GM12878 (cell line): ENCODE results near the gene CCDC15. TPM values are rescaled to one million over a fixed set of nuclear protein-coding genes. Genes with fewer than 3 reads are reported as not detected.

ENCODE experiments used
- ATAC-seq: fragments of 200-7000 bp; cut with Tn5 transposase; 3 replicates; pipeline ENCODE4 v1.9.1; 2020; ENCODE audit warnings: mild to moderate bottlenecking, moderate library complexity
- BruUV-seq: library from RNA; stranded (reverse); fragments of 400-500 nt; replicated peaks from 2 replicates; lab custom pipeline; 2021; lab: Mats Ljungman, UMichigan
- CTCF ChIA-PET: fragments of 300-600 bp; sonication (Branson Sonifier 250); formaldehyde crosslinking; extraction: SDS; loops from one replicate; lab custom pipeline; 2021; ENCODE audit warnings: inconsistent platforms; lab: Yijun Ruan, JAX
- POLR2A ChIA-PET: fragments of 350-600 bp; formaldehyde crosslinking; extraction: SDS; loops from one replicate; lab custom pipeline; 2021; ENCODE audit warnings: inconsistent platforms; lab: Charles Lee
- RAD21 ChIA-PET: fragments of 300-600 bp; sonication (Branson Sonifier 250); formaldehyde crosslinking; loops from one replicate; lab custom pipeline; 2023; ENCODE audit warnings: antibody characterized with exemption; ENCODE audit not compliant: unreplicated experiment; lab: Charles Lee
- SMC1A ChIA-PET: fragments of 300-600 bp; sonication (Branson Sonifier 250); formaldehyde crosslinking; loops from one replicate; lab custom pipeline; 2023; ENCODE audit not compliant: unreplicated experiment, uncharacterized antibody; lab: Charles Lee
- DNase-seq: peaks from one replicate; pipeline ENCODE4 v3.0.0-alpha.2; 2011; ENCODE audit warnings: low read depth, low spot score
- FAIRE-seq: peaks from 3 replicates; lab custom pipeline; 2011; peaks lifted over from hg19 to GRCh38; lab: Jason Lieb, UNC
- H2AFZ ChIP-seq: 2 replicates; pipeline ENCODE4 v1.6.0; 2011; ENCODE audit warnings: low read depth, low read length, control low read depth; ENCODE audit not compliant: control insufficient read depth
- H3K27ac ChIP-seq: 2 replicates; pipeline ENCODE4 v1.5.1; 2011; ENCODE audit warnings: control low read depth; ENCODE audit not compliant: control insufficient read depth, insufficient read depth
- H3K27me3 ChIP-seq, 2 experiments: replicated peaks in 1 of 2; 2 replicates each; pipeline versions ENCODE4 v1.6.0 to v1.6.1; 2011; ENCODE audit warnings: low read length in 1 of 2; ENCODE audit not compliant: control insufficient read depth in 2 of 2, insufficient read depth in 2 of 2
- H3K36me3 ChIP-seq, 2 experiments: 2 replicates each; pipeline ENCODE4 v1.5.1; 2011; ENCODE audit warnings: low read length in 1 of 2; ENCODE audit not compliant: control insufficient read depth in 2 of 2, insufficient read depth in 2 of 2
- H3K4me1 ChIP-seq: 2 replicates; pipeline ENCODE4 v1.6.1; 2011; ENCODE audit warnings: mild to moderate bottlenecking, low read length, moderate library complexity, mixed read lengths; ENCODE audit not compliant: control insufficient read depth, insufficient read depth
- H3K4me2 ChIP-seq: 2 replicates; pipeline ENCODE4 v1.6.0; 2011; ENCODE audit warnings: control low read depth; ENCODE audit not compliant: control insufficient read depth, insufficient read depth
- H3K4me3 ChIP-seq: fragments of 200-600 bp; sonication (generic); 2 replicates; pipeline ENCODE4 v1.5.1; 2016
- H3K79me2 ChIP-seq: 2 replicates; pipeline ENCODE4 v1.6.0; 2011; ENCODE audit warnings: low read length; ENCODE audit not compliant: control insufficient read depth, insufficient read depth
- H3K9ac ChIP-seq: 2 replicates; pipeline ENCODE4 v1.8.0; 2011; ENCODE audit warnings: low read length, control low read depth, mixed read lengths; ENCODE audit not compliant: control insufficient read depth, insufficient read depth
- H3K9me3 ChIP-seq: replicated peaks from 3 replicates; pipeline ENCODE4 v1.5.1; 2011; ENCODE audit warnings: mild to moderate bottlenecking, low read length; ENCODE audit not compliant: control insufficient read depth, insufficient read depth
- H4K20me1 ChIP-seq: 2 replicates; pipeline ENCODE4 v1.6.0; 2011; ENCODE audit not compliant: control insufficient read depth, insufficient read depth
- ATF7 ChIP-seq: fragments of 450-650 bp; IDR thresholded peaks from 2 replicates; pipeline ENCODE4 v1.6.1; 2016; ENCODE audit warnings: low read depth, mild to moderate bottlenecking
- BHLHE40 ChIP-seq, 2 experiments: fragments of 450-650 bp in 1 of 2; IDR thresholded peaks; 2 replicates each; pipeline ENCODE4 v1.6.1; 2011 to 2017; ENCODE audit warnings: low read depth in 2 of 2, borderline replicate concordance in 1 of 2, improper control_type of control experiment in 1 of 2, low read length in 1 of 2, mild to moderate bottlenecking in 1 of 2
- TCF7 ChIP-seq: IDR thresholded peaks from 2 replicates; pipeline ENCODE4 v1.6.1; 2014; ENCODE audit warnings: antibody characterized with exemption, borderline replicate concordance
- ZZZ3 ChIP-seq: IDR thresholded peaks from 2 replicates; pipeline ENCODE4 v1.6.1; 2011; ENCODE audit warnings: low read depth; ENCODE audit not compliant: control insufficient read depth, insufficient read length
- WGBS: methylation state at CpG from one replicate; pipeline ENCODE4 v1.1.6; 2016; ENCODE audit warnings: low lambda C conversion rate; ENCODE audit not compliant: insufficient replicate concordance, insufficient coverage; ENCODE audit errors: missing lambda C conversion rate; 5-methylcytosine and 5-hydroxymethylcytosine counted together
- in situ Hi-C: fragments of 300-500 bp; cut with MboI; formaldehyde crosslinking; loops from 9 replicates; pipeline ENCODE4 v1.14.3; 2018; ENCODE audit warnings: mixed read lengths
- intact Hi-C: fragments of 100-400 bp; cut with micrococcal nuclease; formaldehyde crosslinking; loops from one replicate; pipeline ENCODE4 v1.14.2; 2022; ENCODE audit not compliant: unreplicated experiment
- polyA plus RNA-seq, 11 experiments: library from polyadenylated mRNA; depleted of rRNA in 4 of 11; unstranded in 6 of 11; stranded (reverse) in 5 of 11; fragments of >200 nt; fragmentation: Nextera tagmentation in 4 of 11; fragmentation: Illumina TruSeq in 1 of 11; extraction: Ambion mirVana in 4 of 11; extraction: Trizol in 1 of 11; gene quantifications; 1 replicate in 1 of 11; 2 replicates in 10 of 11; pipeline versions ENCODE4 v1.2.1 to v1.2.3, GENCODE V29; 2011 to 2016; ENCODE audit warnings: inconsistent platforms in 2 of 11, missing spikeins in 2 of 11, low read depth in 1 of 11
- total RNA-seq, 4 experiments: library from RNA; depleted of rRNA in 3 of 4; stranded (reverse); fragments of >200 nt in 3 of 4; fragmentation: Illumina TruSeq in 1 of 4; extraction: Trizol in 1 of 4; gene quantifications; 2 replicates each; pipeline versions ENCODE4 v1.2.1 to v1.2.3, GENCODE V29; 2013 to 2021
- TF ChIP-seq, protein P1 (sequence below): fragments of 450-650 bp; IDR thresholded peaks from 2 replicates; pipeline ENCODE4 v1.6.1; 2017; ENCODE audit warnings: low read depth, mild to moderate bottlenecking, moderate library complexity

Gene CCDC15
- total and polyA plus RNA-seq, 10 of the 15 experiments (the other 5 are each of a cell fraction or from before 2014, with no cell fraction given): 2.0 to 5.3 (median 3.3) TPM

- 93% methylated on average over 4 of the region's 4 CpGs for WGBS
- Histone ChIP-seq H3K4me2 (no peak overlapping the region), H3K27ac (no peak overlapping the region), H3K9ac (no peak overlapping the region), H3K9me3 (no peaks in the 10 kb centered on the region), H3K27me3 (no peaks in the 10 kb centered on the region), H3K36me3 (no peaks in the 10 kb centered on the region)
- no TSS peak for BruUV-seq
- CTCF ChIA-PET: interaction anchor here (0.8 to 6.6 kb wide), 3 partner anchors 23 to 55 kb away, joined by 5 to 46 read pairs (median 9); partner anchors contain the start of gene TMEM218
- DNase-seq: no peak
- TF ChIP-seq ATF7: no peak
- no peak for TF ChIP-seq ZZZ3
- TF ChIP-seq, all 136 proteins: peak for 0
- ChIA-PET POLR2A (no interaction called here), SMC1A (interaction anchor here (0.8 to 1.4 kb wide), 4 partner anchors 22 to 115 kb away, joined by 3 to 5 read pairs (median 4); partner anchors contain the start of gene CCDC15), RAD21 (interaction anchor here (0.7 to 5.9 kb wide), 2 partner anchors 40 to 271 kb away, joined by 3 to 87 read pairs; partner anchors contain the start of gene TMEM218)
- H3K79me2 ChIP-seq: no peaks in the 10 kb centered on the region
- intact Hi-C loops (no loop called here), in situ Hi-C loops (no loop called here)
- ATAC-seq: no peak
- H4K20me1 ChIP-seq: no peaks in the 10 kb centered on the region
- H2AFZ ChIP-seq: no peak overlapping the region
- peaks cover 41% of the 10 kb centered on the region for H3K4me1 ChIP-seq
- no peak for FAIRE-seq
- H3K4me3 ChIP-seq: no peak overlapping the region
Observed at GRCh38 chr11:125069008-125069407, 115.0 kb downstream of the CCDC15 start.

DNA sequence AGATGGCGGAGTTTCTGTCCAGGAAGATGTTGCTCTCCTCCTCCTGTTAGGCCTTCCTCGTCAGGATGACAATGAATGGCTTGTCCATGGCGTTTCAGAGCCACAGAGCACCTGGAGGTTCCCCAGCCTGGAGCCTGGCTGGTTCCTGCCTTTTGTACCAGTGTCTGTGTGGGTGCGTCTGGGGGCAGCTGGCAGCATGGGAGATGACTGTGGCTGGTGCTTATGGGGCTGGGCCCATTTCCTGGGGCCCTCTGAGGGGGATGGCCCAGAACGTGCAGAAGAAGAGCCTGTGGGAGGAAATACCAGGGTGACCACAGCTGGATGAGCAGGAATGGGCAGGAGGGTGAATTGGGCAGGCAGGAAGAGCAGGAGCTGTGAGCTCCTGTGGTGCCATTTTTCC is 115.8 kb downstream of the CCDC15 start:
- H3K27ac ChIP-seq: no peak overlapping the region
- H3K4me1 ChIP-seq: peaks cover 43% of the 10 kb centered on the region
- no peak for DNase-seq
- no peaks in the 10 kb centered on the region for H3K79me2 ChIP-seq
- no peak overlapping the region for H3K9ac ChIP-seq
- no peak overlapping the region for H3K4me2 ChIP-seq
- H2AFZ ChIP-seq: no peak overlapping the region
- ChIA-PET RAD21 (interaction anchor here (5.9 kb wide), 1 partner anchor 39 kb away, joined by 87 read pairs; the partner anchor contains the start of gene TMEM218), POLR2A (interaction anchor here (0.6 to 4.1 kb wide), 6 partner anchors 40 to 523 kb away, joined by 3 to 55 read pairs (median 6); partner anchors contain the start of genes CCDC15, STT3A and TMEM218), CTCF (interaction anchor here (0.8 to 6.6 kb wide), 4 partner anchors 22 to 54 kb away, joined by 3 to 46 read pairs (median 7); partner anchors contain the start of gene TMEM218), SMC1A (interaction anchor here (0.9 to 4.4 kb wide), 4 partner anchors 8 to 101 kb away, joined by 3 to 57 read pairs (median 4); partner anchors contain the start of gene TMEM218)
- no peaks in the 10 kb centered on the region for H3K27me3 ChIP-seq
- FAIRE-seq: no peak
- in situ Hi-C loops (no loop called here), intact Hi-C loops (no loop called here)
- no peaks in the 10 kb centered on the region for H3K9me3 ChIP-seq
- ATAC-seq: no peak
- WGBS: 72% methylated on average over 5 of the region's 5 CpGs
- TF ChIP-seq BHLHE40 (IDR thresholded peaks at IDR 0.05; ENCODE audit: borderline replicate concordance in 1 of 2, low read depth in 2 of 2, low read length in 1 of 2) (peak in 1 of 2 experiments; percentile 34; a peak in 1 of 4 replicates), TCF7 (no peak)
- TF ChIP-seq, protein P1, sequence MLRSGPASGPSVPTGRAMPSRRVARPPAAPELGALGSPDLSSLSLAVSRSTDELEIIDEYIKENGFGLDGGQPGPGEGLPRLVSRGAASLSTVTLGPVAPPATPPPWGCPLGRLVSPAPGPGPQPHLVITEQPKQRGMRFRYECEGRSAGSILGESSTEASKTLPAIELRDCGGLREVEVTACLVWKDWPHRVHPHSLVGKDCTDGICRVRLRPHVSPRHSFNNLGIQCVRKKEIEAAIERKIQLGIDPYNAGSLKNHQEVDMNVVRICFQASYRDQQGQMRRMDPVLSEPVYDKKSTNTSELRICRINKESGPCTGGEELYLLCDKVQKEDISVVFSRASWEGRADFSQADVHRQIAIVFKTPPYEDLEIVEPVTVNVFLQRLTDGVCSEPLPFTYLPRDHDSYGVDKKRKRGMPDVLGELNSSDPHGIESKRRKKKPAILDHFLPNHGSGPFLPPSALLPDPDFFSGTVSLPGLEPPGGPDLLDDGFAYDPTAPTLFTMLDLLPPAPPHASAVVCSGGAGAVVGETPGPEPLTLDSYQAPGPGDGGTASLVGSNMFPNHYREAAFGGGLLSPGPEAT: no peak
- no peaks in the 10 kb centered on the region for H3K36me3 ChIP-seq
- no peak overlapping the region for H3K4me3 ChIP-seq
- no peaks in the 10 kb centered on the region for H4K20me1 ChIP-seq
- no TSS peak for BruUV-seq
